Fibroblast of lung (primary cell): ENCODE measurements around the gene MTG2.

Experiments
- CTCF ChIP-seq, 2 donors: IDR thresholded peaks in 1 of 2; conservative IDR thresholded peaks in 1 of 2; 1 replicate in 1 of 2; 2 replicates in 1 of 2; pipeline ENCODE4 v1.5.1; 2011 to 2012; ENCODE audit warnings: low read length in 2 of 2, control low read depth in 1 of 2, inconsistent platforms in 1 of 2, low read depth in 1 of 2, mild to moderate bottlenecking in 1 of 2
- EZH2 ChIP-seq: IDR thresholded peaks from 2 replicates; pipeline ENCODE4 v1.5.1; 2012; ENCODE audit warnings: low read length, control low read depth, mild to moderate bottlenecking; ENCODE audit errors: missing control alignments

GRCh38 chr20:62157387-62158087 lies 25.3 kb upstream of the MTG2 start:
- TF ChIP-seq CTCF (conservative IDR thresholded peaks at IDR 0.05 in 1 of 2, IDR thresholded peaks at IDR 0.05 in 1 of 2; ENCODE audit: low read depth in 1 of 2, low read length in 2 of 2) (no peak), EZH2 (no peak)
